Subcutaneous adipose tissue (tissue), 4 donors: Measurements from ENCODE around the gene IGFALS. TPM values are rescaled to one million over a fixed set of nuclear protein-coding genes. Genes with fewer than 3 reads are reported as not detected.

Source experiments
- CTCF ChIP-seq: fragments of 450-650 bp; IDR thresholded peaks from one replicate; pipeline ENCODE4 v1.5.1; 2016; ENCODE audit warnings: low read depth, mild to moderate bottlenecking, control low read depth, antibody characterized with exemption, moderate library complexity
- total RNA-seq, 4 donors: library from RNA; depleted of rRNA; stranded (reverse); fragments of >200 nt; gene quantifications; one replicate each; pipeline ENCODE4 v1.1.0, GENCODE V29; 2016

The IGFALS gene
- total RNA-seq, 4 donors from 2014 or later, result 0.66 TPM; not detected in 3

GRCh38 chr16:1765826-1766225 lies 27.7 kb downstream of the IGFALS start:
- no peak for TF ChIP-seq CTCF

DNA sequence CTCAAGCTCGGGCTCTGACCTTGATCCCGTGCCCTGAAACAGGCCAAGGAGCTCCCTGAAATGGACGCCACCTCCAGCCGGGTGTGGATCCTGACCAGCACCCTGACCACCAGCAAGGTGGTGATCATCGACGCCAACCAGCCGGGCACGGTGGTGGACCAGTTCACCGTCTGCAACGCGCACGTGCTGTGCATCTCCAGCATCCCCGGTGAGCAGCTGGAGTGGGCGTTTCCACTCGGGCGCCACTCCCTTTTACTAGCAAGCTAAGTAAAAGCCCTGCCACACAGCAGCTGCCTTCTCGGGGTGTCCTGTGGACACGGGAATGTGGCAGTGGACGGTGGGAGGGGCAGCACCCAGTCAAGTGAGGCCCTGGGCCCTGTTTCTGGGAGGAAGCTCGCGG lies 28.5 kb downstream of the IGFALS start:
- TF ChIP-seq CTCF, result no peak

DNA sequence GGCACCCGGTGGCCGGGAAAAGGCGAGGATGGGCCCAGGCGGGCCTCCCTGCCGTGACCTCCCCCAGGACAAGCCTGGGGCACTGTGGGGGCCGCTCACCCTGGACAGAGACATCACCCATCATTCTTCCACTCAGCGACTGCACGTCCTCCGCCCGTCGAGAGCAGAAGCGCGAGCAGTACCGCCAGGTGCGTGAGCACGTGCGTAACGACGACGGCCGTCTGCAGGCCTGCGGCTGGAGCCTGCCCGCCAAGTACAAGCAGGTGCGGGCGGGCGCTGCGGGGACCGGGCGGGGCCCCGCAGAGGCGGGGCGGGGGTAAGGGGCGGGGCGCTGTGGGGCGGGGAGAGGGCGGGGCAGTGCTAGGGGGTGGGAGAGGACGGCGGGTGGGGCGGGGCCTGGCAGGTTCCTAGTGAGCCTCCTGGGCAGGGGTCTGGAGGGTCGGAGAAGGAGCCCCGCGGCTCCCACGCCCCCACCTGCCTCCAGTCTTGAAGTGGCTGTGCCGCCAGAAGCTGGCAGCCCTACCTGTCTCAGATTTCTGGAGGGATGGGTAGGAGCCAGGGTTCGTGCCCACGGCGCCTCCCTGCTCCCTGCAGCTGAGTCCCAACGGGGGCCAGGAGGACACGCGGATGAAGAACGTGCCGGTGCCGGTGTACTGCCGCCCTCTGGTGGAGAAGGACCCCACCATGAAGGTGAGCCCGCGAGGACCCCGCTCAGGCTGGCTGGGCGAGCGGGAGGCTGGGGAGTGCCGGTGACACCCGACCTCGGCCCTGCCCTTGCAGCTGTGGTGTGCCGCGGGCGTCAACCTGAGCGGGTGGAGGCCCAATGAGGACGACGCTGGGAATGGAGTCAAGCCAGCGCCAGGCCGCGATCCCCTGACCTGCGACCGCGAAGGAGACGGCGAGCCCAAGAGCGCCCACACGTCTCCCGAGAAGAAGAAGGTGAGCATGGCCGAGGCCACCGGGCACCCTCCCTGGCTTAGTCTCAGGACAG lies 29.7 kb downstream of the IGFALS start:
- TF ChIP-seq CTCF, result no peak

DNA sequence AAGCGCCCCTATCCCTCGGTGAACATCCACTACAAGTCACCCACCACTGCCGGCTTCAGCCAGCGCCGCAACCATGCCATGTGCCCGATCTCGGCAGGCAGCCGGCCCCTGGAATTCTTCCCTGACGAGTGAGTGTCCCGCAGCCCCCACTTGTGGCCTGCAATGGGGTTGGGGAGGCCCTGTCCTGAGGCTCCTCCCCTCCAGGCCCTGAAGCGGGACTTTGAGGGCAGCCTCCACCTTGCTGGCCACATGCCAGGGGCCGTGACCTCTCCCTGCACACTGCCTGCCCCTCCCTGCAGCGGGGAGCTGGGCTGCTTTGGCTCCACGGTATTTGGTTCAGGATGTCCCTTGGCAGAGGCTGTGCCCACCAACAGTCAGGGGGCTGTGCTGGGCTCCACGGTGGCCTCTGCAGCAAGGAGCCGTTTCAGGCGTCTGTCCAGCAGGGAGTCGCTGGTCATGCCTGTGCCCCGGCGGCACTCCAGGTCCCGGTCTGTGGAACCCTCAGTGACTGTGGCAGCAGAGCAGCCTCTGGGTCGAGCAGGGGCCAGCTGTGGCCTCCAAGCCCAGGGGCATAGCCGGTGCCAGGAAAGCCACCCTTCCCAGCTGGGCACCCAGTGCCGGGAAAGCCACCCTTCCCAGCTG lies 30.5 kb downstream of the IGFALS start:
- no peak for TF ChIP-seq CTCF

- TF ChIP-seq CTCF, result no peak
Measured at GRCh38 chr16:1762196-1762878, 31.2 kb downstream of the IGFALS start.

- no peak for TF ChIP-seq CTCF
Measured at GRCh38 chr16:1761751-1762150, 31.8 kb downstream of the IGFALS start.

GRCh38 chr16:1760911-1761310 lies 32.6 kb downstream of the IGFALS start:
- no peak for TF ChIP-seq CTCF
